ENCODE results near the gene IBA57. TPM values are rescaled to one million over a fixed set of nuclear protein-coding genes. Genes with fewer than 3 reads are reported as not detected.

The IBA57 gene
- total and polyA plus RNA-seq, 4 donors: 5.8 to 9.9 (median 7.4) TPM

DNA sequence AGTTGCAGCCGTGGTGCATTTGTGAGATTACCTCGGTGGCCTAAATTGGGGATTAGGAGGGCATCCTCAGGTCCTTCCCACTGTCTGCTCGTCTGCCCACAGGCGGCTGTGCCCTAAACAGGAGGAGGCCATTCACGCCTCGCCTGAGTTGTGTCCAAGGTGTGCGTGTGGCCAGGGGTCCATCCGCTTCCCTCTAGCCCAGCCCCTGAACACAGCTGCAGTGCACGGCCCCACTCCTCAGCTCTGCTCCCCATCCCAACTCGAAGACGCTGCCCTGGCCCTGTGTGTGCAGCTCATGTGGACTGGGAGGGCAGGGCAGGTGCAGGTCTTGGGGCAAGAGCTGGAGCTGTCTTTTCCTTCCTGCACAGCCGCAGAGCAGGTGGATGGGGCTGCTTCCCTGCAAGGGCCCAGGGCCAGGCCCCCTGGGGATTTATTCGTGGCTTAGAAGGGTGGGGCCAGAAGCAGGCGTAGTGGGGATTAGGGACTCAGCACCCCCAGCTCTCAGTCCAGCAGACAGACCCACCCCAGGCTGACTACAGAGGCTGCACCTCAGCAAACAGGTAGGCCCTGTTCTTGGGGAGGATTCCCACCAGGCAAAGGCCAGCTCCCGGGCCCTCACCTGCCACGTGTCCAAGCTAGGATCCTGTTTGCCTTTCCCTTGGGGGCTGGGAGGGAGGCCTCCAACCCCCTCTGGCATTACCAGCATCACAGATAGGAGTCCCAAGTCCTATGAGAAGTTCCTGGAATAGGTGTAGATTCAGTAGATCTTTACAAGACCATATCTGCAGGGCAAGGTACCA is 21.2 kb upstream of the IBA57 start:
- H3K27ac ChIP-seq (ENCODE audit: low read depth, low read length): no peak overlapping the region
- DNase-seq (ENCODE audit: low read depth in 4 of 6, low spot score in 6 of 6): no peak
- H3K9me3 ChIP-seq (ENCODE audit: control insufficient read depth, insufficient read depth, low read length): no peaks in the 10 kb centered on the region
- peaks cover 57% of the 10 kb centered on the region for H3K4me1 ChIP-seq (ENCODE audit: control insufficient read depth, insufficient read depth, low read length)
- no peaks in the 10 kb centered on the region for H3K27me3 ChIP-seq (ENCODE audit: control insufficient read depth, insufficient read depth, low read length)
- H3K36me3 ChIP-seq (ENCODE audit: control insufficient read depth, insufficient read depth, low read length): peaks cover 78% of the 10 kb centered on the region
- H3K4me3 ChIP-seq (ENCODE audit: low read depth, low read length): no peak overlapping the region
- 90% methylated on average over 9 of the region's 16 CpGs for WGBS (ENCODE audit: insufficient coverage)

GRCh38 chr1:228144993-228145343 is 20.6 kb upstream of the IBA57 start:
- DNase-seq (ENCODE audit: low read depth in 4 of 6, low spot score in 6 of 6): no peak
- H3K4me3 ChIP-seq (ENCODE audit: low read depth, low read length): no peak overlapping the region
- peaks cover 58% of the 10 kb centered on the region for H3K4me1 ChIP-seq (ENCODE audit: control insufficient read depth, insufficient read depth, low read length)
- no peaks in the 10 kb centered on the region for H3K9me3 ChIP-seq (ENCODE audit: control insufficient read depth, insufficient read depth, low read length)
- H3K27ac ChIP-seq (ENCODE audit: low read depth, low read length): no peak overlapping the region
- H3K27me3 ChIP-seq (ENCODE audit: control insufficient read depth, insufficient read depth, low read length): no peaks in the 10 kb centered on the region
- 94% methylated on average over 8 of the region's 8 CpGs for WGBS (ENCODE audit: insufficient coverage)
- H3K36me3 ChIP-seq (ENCODE audit: control insufficient read depth, insufficient read depth, low read length): peaks cover 84% of the 10 kb centered on the region

GRCh38 chr1:228145463-228146416 is 19.9 kb upstream of the IBA57 start:
- H3K4me3 ChIP-seq (ENCODE audit: low read depth, low read length): no peak overlapping the region
- WGBS (ENCODE audit: insufficient coverage): 95% methylated on average over 26 of the region's 31 CpGs
- peaks cover 91% of the 10 kb centered on the region for H3K36me3 ChIP-seq (ENCODE audit: control insufficient read depth, insufficient read depth, low read length)
- H3K27ac ChIP-seq (ENCODE audit: low read depth, low read length): no peak overlapping the region
- H3K4me1 ChIP-seq (ENCODE audit: control insufficient read depth, insufficient read depth, low read length): peaks cover 60% of the 10 kb centered on the region
- no peaks in the 10 kb centered on the region for H3K27me3 ChIP-seq (ENCODE audit: control insufficient read depth, insufficient read depth, low read length)
- no peaks in the 10 kb centered on the region for H3K9me3 ChIP-seq (ENCODE audit: control insufficient read depth, insufficient read depth, low read length)
- no peak for DNase-seq (ENCODE audit: low read depth in 4 of 6, low spot score in 6 of 6)

- Histone ChIP-seq H3K27ac (ENCODE audit: low read depth, low read length) (no peak overlapping the region), H3K4me1 (ENCODE audit: control insufficient read depth, insufficient read depth, low read length) (peaks cover 60% of the 10 kb centered on the region), H3K36me3 (ENCODE audit: control insufficient read depth, insufficient read depth, low read length) (peaks cover 95% of the 10 kb centered on the region), H3K4me3 (ENCODE audit: low read depth, low read length) (no peak overlapping the region), H3K27me3 (ENCODE audit: control insufficient read depth, insufficient read depth, low read length) (no peaks in the 10 kb centered on the region), H3K9me3 (ENCODE audit: control insufficient read depth, insufficient read depth, low read length) (no peaks in the 10 kb centered on the region)
- no peak for DNase-seq (ENCODE audit: low read depth in 4 of 6, low spot score in 6 of 6)
- 91% methylated on average over 16 of the region's 18 CpGs for WGBS (ENCODE audit: insufficient coverage)
These were observed 19.0 kb upstream of the IBA57 start for GRCh38 chr1:228146417-228147150.

GRCh38 chr1:228147151-228147693 is 18.4 kb upstream of the IBA57 start:
- Histone ChIP-seq H3K9me3 (ENCODE audit: control insufficient read depth, insufficient read depth, low read length) (no peaks in the 10 kb centered on the region), H3K4me3 (ENCODE audit: low read depth, low read length) (no peak overlapping the region), H3K27me3 (ENCODE audit: control insufficient read depth, insufficient read depth, low read length) (no peaks in the 10 kb centered on the region), H3K27ac (ENCODE audit: low read depth, low read length) (no peak overlapping the region), H3K4me1 (ENCODE audit: control insufficient read depth, insufficient read depth, low read length) (peaks cover 56% of the 10 kb centered on the region), H3K36me3 (ENCODE audit: control insufficient read depth, insufficient read depth, low read length) (peaks cover 95% of the 10 kb centered on the region)
- no peak for DNase-seq (ENCODE audit: low read depth in 4 of 6, low spot score in 6 of 6)
- 97% methylated on average over 20 of the region's 20 CpGs for WGBS (ENCODE audit: insufficient coverage)

DNA sequence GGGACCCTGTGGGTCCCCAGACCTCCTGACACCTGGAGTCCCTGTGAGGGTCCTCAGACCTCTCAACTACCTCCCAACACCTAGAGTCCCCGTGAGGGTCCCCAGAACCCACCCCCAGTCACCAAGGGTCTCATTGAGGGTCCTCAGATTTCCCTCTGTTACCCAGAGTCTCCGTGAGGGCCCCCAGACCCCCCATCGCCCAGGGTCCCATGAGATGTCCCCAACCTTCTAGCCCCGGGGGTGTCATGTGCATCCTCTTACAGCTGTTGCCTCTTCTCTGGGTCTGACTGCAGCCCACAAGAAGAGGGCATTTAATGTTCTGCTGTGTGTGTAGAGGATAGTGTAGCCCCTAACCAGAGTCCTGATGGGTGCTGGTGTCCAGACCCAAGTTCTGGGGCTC is 17.8 kb upstream of the IBA57 start:
- Histone ChIP-seq H3K27ac (ENCODE audit: low read depth, low read length) (no peak overlapping the region), H3K9me3 (ENCODE audit: control insufficient read depth, insufficient read depth, low read length) (no peaks in the 10 kb centered on the region), H3K27me3 (ENCODE audit: control insufficient read depth, insufficient read depth, low read length) (no peaks in the 10 kb centered on the region), H3K36me3 (ENCODE audit: control insufficient read depth, insufficient read depth, low read length) (peaks cover 95% of the 10 kb centered on the region), H3K4me3 (ENCODE audit: low read depth, low read length) (no peak overlapping the region), H3K4me1 (ENCODE audit: control insufficient read depth, insufficient read depth, low read length) (peaks cover 51% of the 10 kb centered on the region)
- WGBS (ENCODE audit: insufficient coverage): 96% methylated on average over 4 of the region's 4 CpGs
- no peak for DNase-seq (ENCODE audit: low read depth in 4 of 6, low spot score in 6 of 6)

- H3K4me1 ChIP-seq (ENCODE audit: control insufficient read depth, insufficient read depth, low read length): peaks cover 45% of the 10 kb centered on the region
- no peak for DNase-seq (ENCODE audit: low read depth in 4 of 6, low spot score in 6 of 6)
- no peaks in the 10 kb centered on the region for H3K9me3 ChIP-seq (ENCODE audit: control insufficient read depth, insufficient read depth, low read length)
- WGBS (ENCODE audit: insufficient coverage): 75% methylated on average over 17 of the region's 18 CpGs
- H3K27me3 ChIP-seq (ENCODE audit: control insufficient read depth, insufficient read depth, low read length): no peaks in the 10 kb centered on the region
- H3K36me3 ChIP-seq (ENCODE audit: control insufficient read depth, insufficient read depth, low read length): peaks cover 93% of the 10 kb centered on the region
- no peak overlapping the region for H3K4me3 ChIP-seq (ENCODE audit: low read depth, low read length)
- H3K27ac ChIP-seq (ENCODE audit: low read depth, low read length): no peak overlapping the region
These were observed 17.3 kb upstream of the IBA57 start for GRCh38 chr1:228148196-228148861.

GRCh38 chr1:228148935-228149405 is 16.6 kb upstream of the IBA57 start:
- Histone ChIP-seq H3K4me1 (ENCODE audit: control insufficient read depth, insufficient read depth, low read length) (peaks cover 41% of the 10 kb centered on the region), H3K9me3 (ENCODE audit: control insufficient read depth, insufficient read depth, low read length) (no peaks in the 10 kb centered on the region), H3K27me3 (ENCODE audit: control insufficient read depth, insufficient read depth, low read length) (no peaks in the 10 kb centered on the region), H3K27ac (ENCODE audit: low read depth, low read length) (peak overlapping the region; percentile 40), H3K36me3 (ENCODE audit: control insufficient read depth, insufficient read depth, low read length) (peaks cover 88% of the 10 kb centered on the region), H3K4me3 (ENCODE audit: low read depth, low read length) (no peak overlapping the region)
- WGBS (ENCODE audit: insufficient coverage): 83% methylated on average over 7 of the region's 8 CpGs
- DNase-seq (ENCODE audit: low read depth in 4 of 6, low spot score in 6 of 6): no peak

All from spinal cord (tissue), 10 donors.